ENCODE data around the gene GOLGA2. TPM values are rescaled to one million over a fixed set of nuclear protein-coding genes. Genes with fewer than 3 reads are reported as not detected.

The GOLGA2 gene
- total and polyA plus RNA-seq, 4 donors, result 56.0 to 137 (median 89.7) TPM

- DNase-seq (no peak), ATAC-seq (ENCODE audit: insufficient read depth, low FRiP score) (no peak)
- H3K4me1 ChIP-seq (ENCODE audit: control insufficient read depth in 5 of 5, insufficient read depth in 5 of 5, low read length in 5 of 5), result no peaks in the 10 kb centered on the region
- no peak overlapping the region for H3K4me3 ChIP-seq
- no peak overlapping the region for H3K9ac ChIP-seq (ENCODE audit: insufficient read depth in 1 of 2, low read length in 2 of 2)
- no peaks in the 10 kb centered on the region for H3K9me3 ChIP-seq (ENCODE audit: control insufficient read depth in 4 of 4, insufficient read depth in 3 of 4, low read length in 3 of 4)
- peaks cover 18 to 57% (median 28%) of the 10 kb centered on the region in 4 donors for H3K36me3 ChIP-seq (ENCODE audit: control insufficient read depth in 4 of 4, insufficient read depth in 4 of 4, low read length in 4 of 4)
- no peaks in the 10 kb centered on the region for H3K27me3 ChIP-seq (ENCODE audit: control insufficient read depth in 3 of 3, insufficient read depth in 3 of 3, low read length in 2 of 3)
- no peak for TF ChIP-seq CTCF (IDR thresholded peaks at IDR 0.05; ENCODE audit: control extremely low read depth, extremely low read depth)
- H3K27ac ChIP-seq (ENCODE audit: low read depth in 1 of 2, low read length in 1 of 2), result no peak overlapping the region
- 94 to 97% methylated on average over 10 of the region's 10 CpGs for WGBS, 2 donors
Observed at GRCh38 chr9:128265348-128265847, 10.4 kb downstream of the GOLGA2 start.

GRCh38 chr9:128262687-128263086 is 13.1 kb downstream of the GOLGA2 start:
- 80 to 83% methylated on average over 4 of the region's 4 CpGs for whole genome bisulfite sequencing, 2 donors
- no peak for TF ChIP-seq CTCF (IDR thresholded peaks at IDR 0.05; ENCODE audit: control extremely low read depth, extremely low read depth)
- Histone ChIP-seq H3K27me3 (ENCODE audit: control insufficient read depth in 3 of 3, insufficient read depth in 3 of 3, low read length in 2 of 3) (no peaks in the 10 kb centered on the region), H3K36me3 (ENCODE audit: control insufficient read depth in 4 of 4, insufficient read depth in 4 of 4, low read length in 4 of 4) (peaks cover 26 to 72% (median 36%) of the 10 kb centered on the region in 4 donors), H3K27ac (ENCODE audit: low read depth in 1 of 2, low read length in 1 of 2) (no peak overlapping the region), H3K9me3 (ENCODE audit: control insufficient read depth in 4 of 4, insufficient read depth in 3 of 4, low read length in 3 of 4) (no peaks in the 10 kb centered on the region), H3K4me3 (no peak overlapping the region), H3K9ac (ENCODE audit: insufficient read depth in 1 of 2, low read length in 2 of 2) (no peak overlapping the region), H3K4me1 (ENCODE audit: control insufficient read depth in 5 of 5, insufficient read depth in 5 of 5, low read length in 5 of 5) (no peaks in the 10 kb centered on the region)
- DNase-seq (no peak), ATAC-seq (ENCODE audit: insufficient read depth, low FRiP score) (no peak)

- TF ChIP-seq CTCF (IDR thresholded peaks at IDR 0.05; ENCODE audit: control extremely low read depth, extremely low read depth), result no peak
- Histone ChIP-seq H3K9me3 (ENCODE audit: control insufficient read depth in 4 of 4, insufficient read depth in 3 of 4, low read length in 3 of 4) (no peaks in the 10 kb centered on the region), H3K36me3 (ENCODE audit: control insufficient read depth in 4 of 4, insufficient read depth in 4 of 4, low read length in 4 of 4) (peaks cover 23 to 61% (median 37%) of the 10 kb centered on the region in 4 donors), H3K27me3 (ENCODE audit: control insufficient read depth in 3 of 3, insufficient read depth in 3 of 3, low read length in 2 of 3) (no peaks in the 10 kb centered on the region), H3K4me3 (no peak overlapping the region), H3K27ac (ENCODE audit: low read depth in 1 of 2, low read length in 1 of 2) (no peak overlapping the region), H3K4me1 (ENCODE audit: control insufficient read depth in 5 of 5, insufficient read depth in 5 of 5, low read length in 5 of 5) (no peaks in the 10 kb centered on the region), H3K9ac (ENCODE audit: insufficient read depth in 1 of 2, low read length in 2 of 2) (no peak overlapping the region)
- 93 to 95% methylated on average over 17 of the region's 17 CpGs for WGBS, 2 donors
- DNase-seq, result no peak
- ATAC-seq (ENCODE audit: insufficient read depth, low FRiP score), result no peak
Observed at GRCh38 chr9:128260340-128260739, 15.5 kb downstream of the GOLGA2 start.

GRCh38 chr9:128259156-128259555 is 16.7 kb downstream of the GOLGA2 start:
- Histone ChIP-seq H3K4me3 (no peak overlapping the region), H3K9ac (ENCODE audit: insufficient read depth in 1 of 2, low read length in 2 of 2) (no peak overlapping the region), H3K9me3 (ENCODE audit: control insufficient read depth in 4 of 4, insufficient read depth in 3 of 4, low read length in 3 of 4) (no peaks in the 10 kb centered on the region), H3K27me3 (ENCODE audit: control insufficient read depth in 3 of 3, insufficient read depth in 3 of 3, low read length in 2 of 3) (no peaks in the 10 kb centered on the region), H3K27ac (ENCODE audit: low read depth in 1 of 2, low read length in 1 of 2) (no peak overlapping the region), H3K36me3 (ENCODE audit: control insufficient read depth in 4 of 4, insufficient read depth in 4 of 4, low read length in 4 of 4) (peaks cover 23 to 61% (median 31%) of the 10 kb centered on the region in 4 donors), H3K4me1 (ENCODE audit: control insufficient read depth in 5 of 5, insufficient read depth in 5 of 5, low read length in 5 of 5) (no peaks in the 10 kb centered on the region)
- 89 to 92% methylated on average over 9 of the region's 9 CpGs for whole genome bisulfite sequencing, 2 donors
- no peak for TF ChIP-seq CTCF (IDR thresholded peaks at IDR 0.05; ENCODE audit: control extremely low read depth, extremely low read depth)
- DNase-seq, result no peak
- no peak for ATAC-seq (ENCODE audit: insufficient read depth, low FRiP score)

Data from lung (tissue), 12 donors.